DND-41 (cell line): Measurements from ENCODE around the gene BTRC.

Experiments
- ATAC-seq: fragments of 200-7000 bp; cut with Tn5 transposase; 3 replicates; pipeline ENCODE4 v1.9.1; 2021; ENCODE audit warnings: low read depth; ENCODE audit not compliant: insufficient read depth
- DNase-seq: peaks from one replicate; pipeline ENCODE4 v3.0.0-alpha.2; 2020
- H2AFZ ChIP-seq: 2 replicates; pipeline ENCODE4 v1.6.0; 2012; ENCODE audit warnings: low read depth, low read length
- H3K27ac ChIP-seq: 2 replicates; pipeline ENCODE4 v1.5.1; 2012; ENCODE audit warnings: low read length, inconsistent platforms
- H3K27me3 ChIP-seq: fragments of 200-600 bp; sonication (generic); 2 replicates; pipeline ENCODE4 v1.6.0; 2012; ENCODE audit warnings: low read length, mild to moderate bottlenecking, inconsistent platforms; ENCODE audit not compliant: insufficient read depth, poor library complexity
- H3K36me3 ChIP-seq: 2 replicates; pipeline ENCODE4 v1.5.1; 2012; ENCODE audit warnings: low read length, inconsistent platforms; ENCODE audit not compliant: insufficient read depth
- H3K4me1 ChIP-seq: 2 replicates; pipeline ENCODE4 v1.5.1; 2012; ENCODE audit warnings: mild to moderate bottlenecking, low read length; ENCODE audit not compliant: insufficient read depth
- H3K4me2 ChIP-seq: 2 replicates; pipeline ENCODE4 v1.6.0; 2012; ENCODE audit warnings: mild to moderate bottlenecking, moderate library complexity, low read length, inconsistent platforms; ENCODE audit not compliant: insufficient read depth
- H3K4me3 ChIP-seq, 2 experiments: fragments of 200-600 bp in 1 of 2; shearing (Covaris generic) in 1 of 2; 2 replicates each; pipeline ENCODE4 v1.5.1; 2012 to 2016; ENCODE audit warnings: inconsistent platforms in 2 of 2, low read length in 2 of 2, mild to moderate bottlenecking in 2 of 2, low read depth in 1 of 2, moderate library complexity in 1 of 2
- H3K79me2 ChIP-seq: 2 replicates; pipeline ENCODE4 v1.6.0; 2012; ENCODE audit warnings: low read length, inconsistent platforms; ENCODE audit not compliant: insufficient read depth
- H3K9ac ChIP-seq: 2 replicates; pipeline ENCODE4 v1.6.0; 2012; ENCODE audit warnings: low read depth, mild to moderate bottlenecking, inconsistent platforms, low read length, moderate library complexity
- H3K9me3 ChIP-seq: 2 replicates; pipeline ENCODE4 v1.5.1; 2012; ENCODE audit warnings: low read length, moderate library complexity, mild to moderate bottlenecking, inconsistent platforms; ENCODE audit not compliant: insufficient read depth, severe bottlenecking
- H4K20me1 ChIP-seq: 2 replicates; pipeline ENCODE4 v1.6.0; 2012; ENCODE audit warnings: low read length; ENCODE audit not compliant: insufficient read depth
- EZH2 ChIP-seq: IDR thresholded peaks from 3 replicates; pipeline ENCODE4 v1.6.1; 2012; ENCODE audit warnings: borderline replicate concordance, low read depth, mild to moderate bottlenecking, moderate library complexity, low read length, inconsistent platforms; ENCODE audit not compliant: severe bottlenecking
- TF ChIP-seq, protein P1 (sequence below): IDR thresholded peaks from 2 replicates; pipeline ENCODE4 v1.5.1; 2012; ENCODE audit warnings: borderline replicate concordance, low read length, moderate library complexity, mild to moderate bottlenecking; ENCODE audit not compliant: poor library complexity, severe bottlenecking; ENCODE audit errors: extremely low read depth

The BTRC gene

DNA sequence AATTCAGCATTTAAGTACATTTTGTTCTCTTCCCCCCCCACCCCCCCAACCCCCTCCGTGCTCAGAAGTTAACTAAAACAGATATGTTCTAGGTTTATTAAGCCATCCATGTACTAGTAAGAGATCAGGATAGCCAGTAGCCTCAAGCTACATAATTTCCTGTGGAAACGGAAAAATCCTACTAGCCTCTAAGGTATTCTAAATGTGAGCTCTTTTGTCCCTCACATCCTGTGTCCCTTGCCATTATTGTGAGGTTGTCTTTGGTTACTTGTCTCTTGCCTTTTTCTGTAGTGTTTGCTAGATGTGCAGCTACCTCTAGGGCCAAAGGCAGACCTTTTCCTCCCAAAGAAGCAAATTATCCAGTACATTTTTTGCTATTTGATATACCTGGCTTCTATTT, 92.1 kb downstream of the BTRC start:
- no peak overlapping the region for H3K4me2 ChIP-seq
- H4K20me1 ChIP-seq = peaks cover 10% of the 10 kb centered on the region
- no peaks in the 10 kb centered on the region for H3K36me3 ChIP-seq
- no peaks in the 10 kb centered on the region for H3K27me3 ChIP-seq
- no peak for DNase-seq
- no peak overlapping the region for H3K9ac ChIP-seq
- no peaks in the 10 kb centered on the region for H3K9me3 ChIP-seq
- H3K4me1 ChIP-seq = no peaks in the 10 kb centered on the region
- H3K4me3 ChIP-seq = no peak overlapping the region
- ATAC-seq = no peak
- H3K27ac ChIP-seq = no peak overlapping the region
- no peak for TF ChIP-seq EZH2
- TF ChIP-seq, protein P1, sequence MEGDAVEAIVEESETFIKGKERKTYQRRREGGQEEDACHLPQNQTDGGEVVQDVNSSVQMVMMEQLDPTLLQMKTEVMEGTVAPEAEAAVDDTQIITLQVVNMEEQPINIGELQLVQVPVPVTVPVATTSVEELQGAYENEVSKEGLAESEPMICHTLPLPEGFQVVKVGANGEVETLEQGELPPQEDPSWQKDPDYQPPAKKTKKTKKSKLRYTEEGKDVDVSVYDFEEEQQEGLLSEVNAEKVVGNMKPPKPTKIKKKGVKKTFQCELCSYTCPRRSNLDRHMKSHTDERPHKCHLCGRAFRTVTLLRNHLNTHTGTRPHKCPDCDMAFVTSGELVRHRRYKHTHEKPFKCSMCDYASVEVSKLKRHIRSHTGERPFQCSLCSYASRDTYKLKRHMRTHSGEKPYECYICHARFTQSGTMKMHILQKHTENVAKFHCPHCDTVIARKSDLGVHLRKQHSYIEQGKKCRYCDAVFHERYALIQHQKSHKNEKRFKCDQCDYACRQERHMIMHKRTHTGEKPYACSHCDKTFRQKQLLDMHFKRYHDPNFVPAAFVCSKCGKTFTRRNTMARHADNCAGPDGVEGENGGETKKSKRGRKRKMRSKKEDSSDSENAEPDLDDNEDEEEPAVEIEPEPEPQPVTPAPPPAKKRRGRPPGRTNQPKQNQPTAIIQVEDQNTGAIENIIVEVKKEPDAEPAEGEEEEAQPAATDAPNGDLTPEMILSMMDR = no peak
- H3K79me2 ChIP-seq = no peaks in the 10 kb centered on the region; the same call in 1 of the 2 replicates
- H2AFZ ChIP-seq = no peak overlapping the region

DNA sequence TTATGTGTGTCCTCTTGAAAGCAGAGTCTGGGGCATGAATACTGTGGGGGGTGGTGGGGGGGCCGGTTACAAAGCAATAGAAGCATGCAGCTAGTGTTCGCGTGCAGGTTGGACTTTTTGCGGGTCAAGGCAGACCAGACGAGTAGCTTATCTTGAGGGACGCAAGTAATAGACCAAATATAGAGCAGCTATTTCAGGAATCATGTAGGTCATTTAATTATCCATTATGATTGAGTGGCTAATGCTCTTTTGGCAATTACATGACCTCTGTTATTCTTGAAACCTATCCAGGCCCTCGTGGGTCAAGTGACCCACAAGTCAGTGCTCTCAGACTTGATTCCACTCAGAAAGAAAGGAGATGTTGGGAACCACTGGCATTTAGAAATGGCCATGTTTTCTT, 93.0 kb downstream of the BTRC start:
- H3K4me3 ChIP-seq = no peak overlapping the region

DNA sequence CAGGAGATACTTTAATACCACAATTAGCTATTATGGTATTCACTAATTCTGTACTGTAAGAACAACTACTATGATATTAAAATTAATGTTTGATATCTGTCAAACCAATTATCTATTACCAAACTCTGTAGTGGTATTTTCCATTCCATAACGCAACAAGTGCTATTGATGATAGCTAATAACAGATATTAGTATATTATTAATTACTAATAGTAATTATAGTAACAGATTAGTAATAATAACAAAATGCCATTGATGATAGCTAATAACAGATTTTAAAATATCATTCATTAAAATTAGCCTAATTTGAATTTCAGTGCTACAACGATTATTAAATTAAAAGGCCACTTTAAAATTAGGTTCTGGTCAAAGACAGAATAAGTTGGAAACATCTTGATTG, 93.5 kb downstream of the BTRC start:
- peaks cover 6% of the 10 kb centered on the region for H3K4me1 ChIP-seq
- no peak overlapping the region for H3K4me2 ChIP-seq

More for the DNA sequence above, 93.0 kb downstream of the BTRC start:
- DNase-seq (no peak), ATAC-seq (no peak)
- peaks cover 9% of the 10 kb centered on the region for H4K20me1 ChIP-seq
- TF ChIP-seq, protein P1 = no peak
- TF ChIP-seq EZH2 = no peak
- peaks cover under 1% of the 10 kb centered on the region; the same call in 1 of the 2 replicates for H3K4me1 ChIP-seq
- H3K9me3 ChIP-seq = no peaks in the 10 kb centered on the region
- H3K79me2 ChIP-seq = no peaks in the 10 kb centered on the region; the same call in 1 of the 2 replicates
- H3K36me3 ChIP-seq = no peaks in the 10 kb centered on the region
- H3K27ac ChIP-seq = no peak overlapping the region
- H3K4me2 ChIP-seq = no peak overlapping the region
- no peaks in the 10 kb centered on the region for H3K27me3 ChIP-seq
- H3K9ac ChIP-seq = no peak overlapping the region
- no peak overlapping the region for H2AFZ ChIP-seq

More for the DNA sequence above, 93.5 kb downstream of the BTRC start:
- DNase-seq (no peak), ATAC-seq (no peak)
- Histone ChIP-seq H3K4me3 (no peak overlapping the region), H2AFZ (no peak overlapping the region), H3K9me3 (no peaks in the 10 kb centered on the region), H3K27ac (no peak overlapping the region), H4K20me1 (peaks cover 10% of the 10 kb centered on the region; the same call in 1 of the 2 replicates), H3K79me2 (no peaks in the 10 kb centered on the region; the same call in 1 of the 2 replicates), H3K36me3 (no peaks in the 10 kb centered on the region), H3K27me3 (no peaks in the 10 kb centered on the region), H3K9ac (no peak overlapping the region)
- TF ChIP-seq EZH2 = no peak
- TF ChIP-seq, protein P1 = no peak
